Stimulated activated CD8-positive, alpha-beta memory T cell treated with anti-CD3 and anti-CD28 coated beads, Interleukin-12 subunit alpha, Interleukin-12 subunit beta, amount 100 ng/mL, for 4 hours (primary cell): Measurements from ENCODE around the gene TSPOAP1.

ENCODE experiments used
- DNase-seq: peaks from one replicate; pipeline ENCODE4 v3.0.0-alpha.2; 2020; ENCODE audit warnings: low read depth

Gene TSPOAP1

DNA sequence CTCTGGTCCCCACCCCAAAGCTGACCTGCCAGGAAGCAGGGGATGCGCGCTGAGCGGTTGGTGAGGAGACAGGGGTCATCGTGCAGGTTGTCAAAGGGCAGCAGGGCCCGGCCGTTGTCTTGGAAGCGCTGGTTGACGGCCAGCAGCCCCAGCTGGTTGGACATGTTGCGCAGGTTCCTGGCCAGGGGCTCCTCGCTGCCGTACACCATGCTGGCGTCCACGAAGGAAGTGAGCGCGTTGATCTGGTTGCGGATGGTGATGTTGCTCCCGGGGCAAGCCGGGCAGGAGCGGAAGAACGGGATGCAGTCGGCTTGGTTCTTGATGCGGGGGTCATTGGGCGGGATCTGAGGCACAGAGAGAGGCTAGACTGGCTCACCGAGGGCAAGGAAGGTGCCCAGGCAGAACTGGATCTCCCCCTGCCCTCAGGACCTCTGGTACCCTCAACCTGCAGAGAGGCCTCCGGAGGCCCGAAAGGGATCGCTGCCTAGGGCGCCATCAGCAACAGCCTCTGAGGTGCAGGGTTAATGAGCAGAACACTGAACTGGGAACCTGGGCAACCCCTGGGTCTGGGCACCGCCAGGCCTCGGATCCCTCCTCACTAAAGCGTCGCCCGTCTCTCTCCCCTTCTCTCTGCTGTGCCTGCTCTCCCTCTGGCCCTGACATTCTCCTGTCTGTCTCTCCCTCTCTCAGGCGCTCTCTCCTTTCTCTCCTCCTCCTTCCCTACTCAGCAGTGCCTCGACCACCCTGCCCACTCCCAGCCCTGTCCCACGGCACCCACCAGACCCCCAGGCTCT is 50.6 kb downstream of the TSPOAP1 start:
- DNase-seq: no peak

GRCh38 chr17:58277107-58277801 is 51.3 kb downstream of the TSPOAP1 start:
- no peak for DNase-seq

- no peak for DNase-seq
These were observed 52.2 kb downstream of the TSPOAP1 start for GRCh38 chr17:58276423-58276822.

DNA sequence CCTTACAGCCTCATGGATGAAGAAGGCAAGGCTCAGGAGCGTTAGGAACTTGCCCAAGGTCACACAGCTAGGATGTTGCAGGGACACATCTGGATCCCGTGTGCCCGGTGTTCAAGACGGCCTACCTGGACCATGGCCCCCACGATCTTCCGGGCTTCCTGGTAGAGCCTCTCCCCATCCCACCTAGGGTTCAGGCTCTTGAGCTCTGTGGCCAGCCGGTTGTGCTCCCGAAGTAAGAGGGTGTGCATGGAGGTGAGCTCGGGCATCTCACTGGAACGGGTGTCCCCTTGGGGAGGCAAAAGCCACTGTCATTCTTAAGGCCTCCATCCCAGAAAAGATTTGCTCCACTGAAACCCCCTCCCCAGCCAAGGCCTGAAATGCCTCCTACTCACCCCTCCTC is 53.2 kb downstream of the TSPOAP1 start:
- no peak for DNase-seq

GRCh38 chr17:58273453-58274104 is 55.0 kb downstream of the TSPOAP1 start:
- no peak for DNase-seq

GRCh38 chr17:58272367-58273280 is 56.0 kb downstream of the TSPOAP1 start:
- no peak for DNase-seq

DNA sequence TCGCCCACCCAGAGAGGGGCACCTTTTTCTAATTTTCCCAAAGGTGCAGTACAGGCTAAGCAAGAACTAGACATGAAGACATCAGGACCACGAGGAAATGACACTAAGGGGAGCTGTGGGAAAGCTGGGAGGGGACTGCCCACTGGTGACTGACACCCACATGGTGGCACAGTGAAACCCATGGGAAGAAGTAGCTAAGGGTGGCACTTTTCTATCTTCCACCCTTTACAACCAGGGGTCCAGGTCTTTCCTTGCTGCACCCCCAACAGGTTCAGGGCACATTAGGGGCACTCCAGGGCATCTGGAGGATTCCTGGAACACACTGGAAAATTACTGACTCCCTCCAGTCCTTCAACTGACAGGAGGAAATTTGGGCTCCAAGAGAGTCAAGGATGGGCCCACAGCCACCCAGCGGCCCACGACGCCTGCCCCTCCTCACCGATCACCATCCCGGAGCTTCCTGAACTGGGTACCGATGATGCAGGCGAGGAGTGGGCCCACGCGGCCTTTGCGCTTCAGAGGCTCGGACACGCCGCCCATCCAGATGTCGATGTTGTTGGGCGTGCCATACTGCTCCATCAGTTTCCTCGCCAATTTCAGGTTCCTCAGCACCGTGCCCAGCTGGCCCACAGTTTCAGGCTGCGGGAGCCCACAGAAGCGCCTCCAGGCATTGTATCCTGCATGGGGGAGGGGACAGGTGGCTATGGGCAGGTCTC is 57.2 kb downstream of the TSPOAP1 start:
- no peak for DNase-seq

- DNase-seq: no peak
These were observed 57.9 kb downstream of the TSPOAP1 start for GRCh38 chr17:58270476-58271215.

GRCh38 chr17:58269557-58270291 is 58.9 kb downstream of the TSPOAP1 start:
- no peak for DNase-seq

- DNase-seq: no peak
These were observed 59.6 kb downstream of the TSPOAP1 start for GRCh38 chr17:58268774-58269556.

DNA sequence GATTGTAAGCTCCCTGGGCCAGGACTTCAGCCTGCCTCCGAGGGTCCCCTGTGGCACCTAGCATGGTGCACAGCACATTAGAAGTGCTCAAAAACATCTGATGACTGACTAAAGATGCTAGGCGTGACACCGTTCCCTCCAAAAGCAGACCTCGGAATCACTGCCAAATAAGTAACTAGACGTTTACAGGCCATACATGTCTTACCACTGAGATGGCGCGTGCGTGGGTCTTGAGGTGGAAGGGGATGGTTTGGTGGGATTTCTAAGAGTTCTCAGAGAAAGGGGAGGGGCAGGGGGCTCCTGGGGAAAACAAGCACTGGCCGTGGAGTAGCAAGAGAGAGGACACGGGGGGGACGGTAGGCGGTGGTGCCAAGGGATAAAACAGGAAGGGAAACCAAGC is 60.3 kb downstream of the TSPOAP1 start:
- DNase-seq: no peak

- DNase-seq: no peak
These were observed 61.0 kb downstream of the TSPOAP1 start for GRCh38 chr17:58267347-58268324.

DNA sequence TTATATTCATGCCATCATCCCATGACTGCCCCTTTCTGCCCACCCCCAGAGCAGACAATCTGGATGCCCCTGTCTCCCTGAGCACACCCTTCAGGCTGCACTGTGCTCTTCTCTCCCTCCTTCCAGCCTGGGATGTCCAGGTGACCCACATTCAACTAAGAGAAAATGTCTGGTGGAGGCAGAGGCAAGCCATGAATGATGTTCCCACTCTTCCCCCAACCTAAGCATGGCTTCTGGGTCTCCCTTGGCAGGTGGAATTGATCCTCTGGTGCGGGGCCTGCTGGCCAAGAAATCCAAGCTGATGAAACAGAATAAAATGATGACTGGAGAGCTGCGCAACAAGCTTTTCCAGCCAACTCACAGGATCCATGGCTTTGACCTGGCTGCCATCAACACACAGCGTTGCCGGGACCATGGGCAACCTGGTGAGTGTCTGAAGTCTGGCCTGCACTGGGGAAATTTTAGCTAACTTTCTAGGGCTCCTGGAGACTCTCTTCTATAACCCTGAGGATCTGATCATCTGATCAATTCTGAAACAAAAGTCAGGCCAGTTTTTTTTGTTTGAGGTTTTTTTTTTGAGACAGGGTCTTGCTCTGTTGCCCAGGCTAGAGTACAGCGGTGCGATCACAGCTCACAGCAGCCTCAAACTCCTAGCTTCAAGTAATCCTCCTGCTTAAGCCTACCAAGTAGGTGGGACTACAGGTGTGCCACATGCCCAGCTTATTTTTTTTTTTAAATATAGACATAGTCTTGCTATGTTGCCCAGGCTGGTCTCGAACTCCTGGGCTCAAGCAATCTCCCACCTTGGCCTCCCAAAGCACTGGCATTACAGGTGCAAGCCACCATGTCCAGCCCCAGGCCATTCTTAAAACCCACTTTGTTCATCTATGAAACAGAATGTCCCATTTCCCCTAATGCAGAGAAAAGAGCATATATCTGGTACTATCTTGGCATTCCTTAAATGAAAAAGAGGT is 62.4 kb downstream of the TSPOAP1 start:
- no peak for DNase-seq

- DNase-seq: no peak
These were observed 63.3 kb downstream of the TSPOAP1 start for GRCh38 chr17:58265271-58265670.

- no peak for DNase-seq
These were observed 64.0 kb downstream of the TSPOAP1 start for GRCh38 chr17:58264407-58265103.

- DNase-seq: no peak
These were observed 64.8 kb downstream of the TSPOAP1 start for GRCh38 chr17:58263773-58264172.
